ENCODE measurements around the gene NEO1.

NEO1 gene

DNA sequence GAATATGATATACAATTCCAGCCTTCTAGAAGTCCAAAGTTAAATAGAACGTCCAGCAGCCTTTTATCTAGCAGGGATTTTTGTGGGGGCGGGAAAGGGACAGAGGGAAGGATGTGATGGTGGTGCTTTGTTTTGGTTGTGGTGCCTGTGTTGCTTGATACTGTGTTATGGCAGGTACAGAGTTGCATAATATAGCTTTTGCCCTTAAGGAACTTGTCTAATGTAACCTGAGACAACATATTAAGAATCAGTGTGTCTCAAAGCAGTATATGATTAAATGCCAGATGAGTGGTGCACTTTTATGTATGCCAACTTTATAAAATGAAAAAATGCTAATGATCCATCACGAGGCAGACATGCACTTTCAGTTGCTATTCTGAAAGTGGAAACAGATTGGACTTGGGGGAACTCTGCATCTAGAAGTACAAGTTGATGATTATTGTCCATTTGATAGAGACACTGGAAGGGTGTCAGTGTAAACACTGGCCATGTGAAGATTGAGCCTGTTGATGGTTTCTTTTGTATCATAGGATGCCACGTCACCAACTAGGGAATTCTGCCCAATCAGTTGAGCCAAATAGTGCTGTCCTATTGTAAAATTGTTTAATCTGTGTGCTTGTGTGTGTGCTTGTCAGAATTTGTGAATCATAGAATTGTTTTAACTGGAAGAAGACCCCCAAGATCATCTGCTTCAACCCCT lies 23.0 kb downstream of the NEO1 start:
- peak; percentile 5 for DNase-seq (ENCODE audit: low spot score)

DNA sequence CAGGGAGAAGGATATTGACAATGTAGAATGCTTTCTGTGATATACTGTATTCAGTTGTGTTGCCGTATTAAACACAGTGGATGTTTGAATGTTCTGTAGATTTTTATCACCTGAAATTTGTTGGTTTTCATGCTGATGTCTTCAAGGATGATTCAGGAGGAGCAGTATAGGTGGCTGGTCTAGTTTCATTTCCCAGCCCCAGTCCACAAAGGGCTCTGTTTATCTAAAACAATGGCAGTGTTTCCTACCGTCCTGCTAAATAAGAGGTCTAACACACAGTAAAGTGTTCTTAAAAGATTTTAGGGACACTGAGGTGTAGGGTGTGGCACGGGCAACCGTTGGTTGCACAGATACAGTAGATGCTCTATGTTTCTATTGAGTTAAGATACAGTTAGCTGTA lies 26.0 kb downstream of the NEO1 start:
- DNase-seq (ENCODE audit: low spot score): no peak

DNA sequence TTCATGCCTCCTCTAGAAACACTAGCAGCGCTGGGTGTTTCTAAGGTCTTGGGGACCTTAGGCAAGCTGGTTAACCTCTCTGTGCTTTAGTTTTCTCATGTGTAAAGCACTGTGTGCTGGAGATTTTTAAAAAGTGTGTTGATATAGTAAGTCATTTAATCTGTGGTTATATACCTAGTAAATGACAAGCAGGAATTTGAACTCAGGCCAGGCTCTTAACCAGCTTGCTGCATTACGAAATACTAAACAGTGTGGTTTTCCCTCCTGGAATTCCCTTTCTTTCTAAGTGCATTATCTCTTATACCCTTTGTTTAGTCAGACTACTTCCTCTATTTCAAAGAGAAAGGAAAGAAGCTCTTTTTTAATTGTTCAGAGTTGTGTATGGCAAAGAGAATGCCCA lies 26.5 kb downstream of the NEO1 start:
- peak; percentile 21 for DNase-seq (ENCODE audit: low spot score)

DNA sequence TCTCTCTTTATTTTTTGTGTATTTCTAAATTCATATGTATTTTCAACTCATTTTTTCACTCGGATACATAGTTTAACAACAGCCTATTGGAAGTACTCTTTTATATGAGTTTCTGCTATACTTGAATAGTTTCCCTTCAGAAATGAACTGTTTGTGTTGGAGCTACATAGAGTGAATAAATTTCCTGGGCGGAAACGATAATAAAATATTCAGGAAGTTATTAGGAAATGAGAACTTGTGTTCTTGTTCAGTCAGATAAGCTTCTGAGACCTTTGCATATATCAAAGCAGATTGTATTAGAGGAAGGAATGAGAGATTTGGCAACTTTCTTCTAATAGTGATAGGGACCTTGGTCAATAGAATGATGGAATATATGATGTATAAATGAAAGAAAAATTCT lies 27.3 kb downstream of the NEO1 start:
- no peak for DNase-seq (ENCODE audit: low spot score)

DNA sequence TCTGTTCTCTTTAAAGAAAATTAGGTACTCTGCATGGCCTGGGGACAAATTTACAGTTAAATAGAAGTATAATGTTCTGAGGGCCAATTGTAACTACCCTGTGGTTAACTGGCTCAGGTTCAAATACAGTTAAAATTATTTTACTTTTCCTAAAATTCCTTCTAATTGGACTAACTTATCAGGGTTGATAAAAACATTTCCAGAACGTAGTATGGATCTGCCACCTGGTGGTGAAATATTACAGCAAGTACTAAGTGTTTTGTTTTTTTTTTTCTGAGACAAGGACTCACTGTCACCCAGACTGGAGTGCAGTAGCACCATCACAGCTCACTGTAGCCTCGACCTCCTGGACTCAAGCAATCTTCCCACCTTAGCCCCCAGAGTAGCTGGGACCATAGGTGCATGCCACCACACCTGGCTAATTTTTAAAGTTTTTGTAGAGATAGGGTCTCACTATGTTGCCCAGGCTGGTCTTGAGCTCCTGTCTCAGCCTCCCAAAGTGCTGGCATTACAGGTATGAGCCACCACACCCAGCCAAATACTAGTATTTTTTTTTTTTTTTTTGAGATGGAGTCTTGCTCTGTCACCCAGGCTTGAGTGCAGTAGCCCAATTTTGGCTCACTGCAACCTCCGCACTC lies 29.2 kb downstream of the NEO1 start:
- DNase-seq (ENCODE audit: low spot score): peak; percentile 44

- DNase-seq (ENCODE audit: low spot score): no peak
Observed at GRCh38 chr15:73082812-73083211, 30.5 kb downstream of the NEO1 start.

DNA sequence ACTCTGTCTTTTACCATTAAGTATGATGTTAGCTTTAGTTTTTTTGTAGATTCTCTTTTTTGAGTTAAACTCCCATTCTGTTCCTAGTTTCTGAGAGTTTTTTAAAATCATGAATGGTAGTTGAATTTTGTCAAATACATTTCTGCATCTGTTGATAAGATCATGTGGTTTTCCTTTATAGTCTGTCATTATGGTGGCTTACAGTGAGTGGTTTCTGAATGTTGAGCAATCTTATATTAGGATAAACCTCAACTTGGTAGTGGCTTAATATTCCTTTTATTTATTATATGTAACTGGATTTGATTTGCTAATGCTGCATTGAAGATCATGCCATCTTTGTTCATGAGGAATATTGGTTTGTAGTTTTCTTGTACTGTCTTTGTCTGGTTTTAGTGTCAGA lies 34.8 kb downstream of the NEO1 start:
- DNase-seq (ENCODE audit: low spot score): no peak

- DNase-seq (ENCODE audit: low spot score): no peak
Observed at GRCh38 chr15:73105064-73105463, 52.8 kb downstream of the NEO1 start.

GRCh38 chr15:73108676-73109075 lies 56.4 kb downstream of the NEO1 start:
- DNase-seq (ENCODE audit: low spot score): no peak

DNA sequence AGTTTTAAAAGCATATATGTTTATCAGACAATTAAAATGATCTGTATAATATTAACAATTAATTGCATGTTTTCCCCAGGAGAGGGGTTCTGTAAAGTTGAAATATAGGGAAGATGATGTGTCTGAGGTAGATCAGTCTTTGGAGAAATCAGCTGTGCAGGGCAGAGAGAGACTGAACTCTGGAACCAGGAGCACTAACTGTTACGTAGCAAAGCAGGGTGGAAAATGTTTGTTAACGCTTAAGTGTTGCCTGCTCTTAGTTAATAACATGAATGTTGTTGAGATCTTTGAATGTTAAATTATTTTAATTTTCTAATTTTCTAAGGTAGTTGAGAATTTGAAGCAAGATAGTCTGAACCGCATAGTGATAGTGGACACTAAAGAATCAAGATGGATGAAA lies 57.5 kb downstream of the NEO1 start:
- no peak for DNase-seq (ENCODE audit: low spot score)

DNA sequence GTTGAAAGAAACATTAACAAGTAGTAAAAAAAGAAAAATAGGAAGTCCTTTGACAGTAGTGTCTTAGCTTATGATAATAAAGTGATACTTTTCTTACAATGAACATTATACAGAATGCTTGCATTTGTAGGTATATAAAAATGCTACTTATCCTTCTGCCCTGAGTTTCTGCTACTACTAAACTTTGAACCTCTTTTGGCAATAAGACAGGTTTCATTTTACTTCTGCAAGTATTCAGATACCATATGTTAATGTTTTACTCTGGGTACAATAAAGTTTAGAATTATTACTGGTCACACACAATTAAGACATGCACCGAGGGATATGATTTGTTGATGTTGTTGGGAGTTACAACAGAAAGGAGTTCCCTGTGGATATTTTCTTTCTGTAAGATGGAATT lies 57.9 kb downstream of the NEO1 start:
- DNase-seq (ENCODE audit: low spot score): no peak

DNA sequence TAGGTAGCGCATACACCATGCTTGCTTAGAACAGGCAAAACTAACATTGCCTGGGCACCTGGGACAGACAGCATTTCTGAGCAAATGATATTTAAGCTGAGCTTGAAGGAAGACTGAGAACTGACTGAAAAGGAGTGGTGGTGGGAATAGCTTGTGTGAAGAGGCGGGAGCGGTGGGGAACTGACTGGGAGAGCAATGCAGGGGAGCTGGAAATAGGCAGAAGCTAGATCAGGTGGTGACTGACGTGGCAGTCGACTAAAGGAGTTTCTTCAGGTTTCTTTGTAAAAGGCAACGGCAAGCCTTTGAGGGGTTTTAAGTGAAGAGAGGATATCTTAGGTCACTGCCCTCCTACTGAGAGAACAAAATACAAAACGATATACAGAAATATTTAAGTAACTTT lies 61.8 kb downstream of the NEO1 start:
- no peak for DNase-seq (ENCODE audit: low spot score)

GRCh38 chr15:73116164-73116563 lies 63.9 kb downstream of the NEO1 start:
- DNase-seq (ENCODE audit: low spot score): no peak

- DNase-seq (ENCODE audit: low spot score): no peak
Observed at GRCh38 chr15:73118055-73118454, 65.8 kb downstream of the NEO1 start.

- no peak for DNase-seq (ENCODE audit: low spot score)
Observed at GRCh38 chr15:73119478-73119877, 67.2 kb downstream of the NEO1 start.

GRCh38 chr15:73120269-73120668 lies 68.0 kb downstream of the NEO1 start:
- no peak for DNase-seq (ENCODE audit: low spot score)

- no peak for DNase-seq (ENCODE audit: low spot score)
Observed at GRCh38 chr15:73125219-73125618, 73.0 kb downstream of the NEO1 start.

GRCh38 chr15:73127302-73127936 lies 75.2 kb downstream of the NEO1 start:
- DNase-seq (ENCODE audit: low spot score): peak; percentile 46

- no peak for DNase-seq (ENCODE audit: low spot score)
Observed at GRCh38 chr15:73130830-73131229, 78.6 kb downstream of the NEO1 start.

GRCh38 chr15:73134196-73134595 lies 81.9 kb downstream of the NEO1 start:
- DNase-seq (ENCODE audit: low spot score): no peak

DNA sequence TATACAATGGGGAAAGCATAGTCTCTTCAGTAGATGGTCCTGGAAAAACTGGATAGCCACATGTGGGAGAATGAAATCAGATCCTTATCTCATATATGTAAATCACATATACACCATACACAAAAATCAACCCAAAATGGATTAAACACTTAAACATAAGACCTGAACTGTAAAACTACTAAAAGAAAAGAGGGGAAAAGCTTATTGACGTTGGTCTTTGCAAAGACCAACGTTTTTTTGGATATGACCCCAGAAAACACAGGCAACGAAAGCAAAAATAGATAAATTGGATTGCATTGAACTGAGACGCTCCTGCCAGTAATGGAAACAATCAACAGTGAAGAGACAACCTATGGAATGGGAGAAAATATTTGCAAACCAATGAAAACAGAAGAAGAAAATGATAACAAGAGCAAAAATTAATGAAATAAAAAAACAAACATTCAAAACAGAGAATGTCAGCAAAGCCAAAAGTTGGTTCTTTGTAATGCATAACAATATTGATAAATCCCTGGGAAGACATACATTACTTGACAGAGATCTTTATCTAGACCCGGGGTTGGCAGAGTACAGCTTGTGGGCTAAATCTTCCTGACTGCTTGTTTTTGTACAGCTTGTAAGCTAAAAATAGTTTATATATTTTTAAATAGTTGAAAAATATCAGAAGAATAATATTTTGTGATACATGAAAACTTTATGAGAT lies 86.9 kb downstream of the NEO1 start:
- DNase-seq (ENCODE audit: low spot score): no peak

GRCh38 chr15:73139744-73140553 lies 87.7 kb downstream of the NEO1 start:
- DNase-seq (ENCODE audit: low spot score): no peak
